PFSK-1 (cell line): ENCODE results near the gene CNTNAP2.

ENCODE experiments used
- FOXP2 ChIP-seq: optimal IDR thresholded peaks from 2 replicates; pipeline ENCODE3; 2011; ENCODE audit warnings: borderline replicate concordance, control low read depth, inconsistent platforms; ENCODE audit not compliant: insufficient read depth; ENCODE audit errors: extremely low read length, extremely low read depth
- POLR2AphosphoS5 ChIP-seq: IDR thresholded peaks from 2 replicates; pipeline ENCODE4 v1.6.1; 2012; ENCODE audit warnings: low read depth, mild to moderate bottlenecking, control low read depth, low read length, moderate library complexity
- TAF1 ChIP-seq: IDR thresholded peaks from 2 replicates; pipeline ENCODE4 v1.6.1; 2012; ENCODE audit warnings: low read length, control low read depth, borderline replicate concordance; ENCODE audit not compliant: insufficient read depth

DNA sequence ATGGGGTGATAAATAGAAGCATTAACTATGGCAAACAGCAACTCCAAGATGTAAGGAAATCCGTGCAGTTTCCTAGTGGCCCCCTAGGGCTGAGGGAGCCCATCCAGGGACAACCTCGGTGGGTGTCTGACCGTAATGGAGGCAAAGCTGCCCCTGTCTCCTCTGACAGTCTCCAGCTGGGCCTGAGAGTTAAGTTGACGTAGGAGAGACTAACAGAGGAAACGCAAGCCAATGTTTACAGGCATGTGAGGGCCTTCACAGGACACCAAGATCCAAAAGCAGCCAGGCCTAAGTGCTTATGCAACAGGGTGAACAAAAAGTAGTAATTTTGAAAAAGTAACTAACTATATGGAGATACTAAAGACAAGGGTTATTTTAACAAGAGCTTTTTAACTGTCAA is 2144.0 kb downstream of the CNTNAP2 start:
- no peak for TF ChIP-seq FOXP2
- TF ChIP-seq POLR2AphosphoS5 = no peak
- no peak for TF ChIP-seq TAF1
